NK-92 treated with Interleukin-12 subunit alpha and Interleukin-12 subunit beta, amount 100 ng/mL, for 24 hours (cell line): ENCODE results near the gene KCNH2.

Experiments
- DNase-seq: peaks from one replicate; lab custom pipeline; 2025; lab: John Stamatoyannopoulos, UW

Gene KCNH2

DNA sequence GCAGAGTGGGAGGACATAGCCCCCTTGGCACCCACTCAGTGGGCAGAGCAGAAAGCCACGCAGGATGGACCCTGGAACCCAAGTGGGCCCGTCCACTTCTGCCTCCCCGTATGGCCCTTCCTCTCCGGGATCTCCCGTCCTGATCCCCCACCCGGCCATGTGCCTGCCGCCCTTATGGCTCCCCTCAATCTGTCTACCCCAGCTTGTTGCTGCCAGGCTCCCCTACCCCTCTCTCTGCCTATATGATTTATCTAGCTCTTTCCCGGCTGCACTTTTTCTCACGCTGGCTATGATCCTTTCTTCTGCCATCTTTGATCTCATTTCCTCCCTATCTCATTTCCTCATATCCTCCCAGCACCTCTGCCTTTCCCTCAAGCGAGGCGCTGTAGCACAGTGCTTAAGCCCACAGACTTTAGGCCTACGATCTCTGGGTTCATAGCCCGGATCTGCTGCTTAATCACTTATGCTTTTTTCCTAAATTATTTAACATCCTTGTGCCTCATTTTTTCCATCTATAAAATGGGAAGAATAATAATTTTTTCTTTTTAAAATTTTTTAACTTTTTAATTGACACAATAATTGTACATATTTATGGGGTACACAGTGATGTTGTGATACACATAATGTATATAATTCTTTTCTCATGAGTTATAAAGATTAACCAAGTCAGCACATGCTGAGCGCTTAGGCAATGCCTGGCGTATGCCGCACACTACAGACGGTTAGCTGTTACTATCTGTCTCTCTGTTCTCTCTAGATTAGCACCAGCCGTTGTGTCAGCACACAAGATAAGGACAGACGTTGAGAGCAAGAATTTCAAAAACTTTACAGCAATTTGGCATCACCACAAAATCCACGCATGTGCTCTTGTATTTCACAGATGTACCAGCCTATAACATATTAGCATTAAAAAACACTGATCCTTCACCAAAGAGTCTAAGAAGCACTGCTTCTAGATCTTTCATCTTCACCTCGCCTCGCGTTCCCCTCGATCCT lies 18.1 kb downstream of the KCNH2 start:
- no peak for DNase-seq

DNA sequence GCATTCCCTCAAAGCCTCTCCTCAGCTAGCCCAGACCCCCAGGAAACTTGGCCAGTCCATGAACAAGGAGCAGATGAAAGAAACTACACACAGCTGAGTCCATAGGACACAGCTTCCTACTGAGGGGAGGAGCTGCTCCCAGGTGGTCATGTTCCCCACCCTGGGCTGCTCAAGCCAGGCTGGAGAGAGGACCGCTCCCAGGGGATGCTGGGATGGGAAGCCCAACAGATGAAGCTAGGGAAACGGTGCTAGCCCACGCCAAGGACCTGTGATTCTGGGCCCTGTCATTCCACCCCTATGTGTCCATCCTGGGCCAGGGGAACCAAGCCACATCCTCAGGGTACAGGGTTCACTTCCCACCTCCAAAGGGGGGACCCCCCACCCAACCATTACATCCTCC lies 19.0 kb downstream of the KCNH2 start:
- no peak for DNase-seq

DNA sequence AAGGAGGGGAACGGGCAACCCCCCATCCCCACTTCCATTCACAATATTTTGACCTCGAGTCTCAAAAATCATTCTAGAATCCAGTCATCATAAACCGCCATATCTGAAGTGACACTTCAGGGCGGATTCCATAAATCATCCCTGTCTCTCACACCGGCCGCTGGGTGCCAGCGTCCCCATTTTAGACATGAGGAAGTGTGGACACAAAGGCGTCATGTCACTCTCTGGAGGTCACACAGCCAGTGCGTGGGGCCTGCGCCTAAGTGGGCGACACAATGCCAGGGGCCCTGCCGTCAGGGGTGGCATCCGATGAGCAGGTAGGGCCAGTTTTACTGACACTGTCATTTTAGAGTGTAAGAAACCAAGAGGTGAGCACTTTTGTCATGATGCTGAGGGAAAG lies 19.5 kb downstream of the KCNH2 start:
- DNase-seq: no peak

DNA sequence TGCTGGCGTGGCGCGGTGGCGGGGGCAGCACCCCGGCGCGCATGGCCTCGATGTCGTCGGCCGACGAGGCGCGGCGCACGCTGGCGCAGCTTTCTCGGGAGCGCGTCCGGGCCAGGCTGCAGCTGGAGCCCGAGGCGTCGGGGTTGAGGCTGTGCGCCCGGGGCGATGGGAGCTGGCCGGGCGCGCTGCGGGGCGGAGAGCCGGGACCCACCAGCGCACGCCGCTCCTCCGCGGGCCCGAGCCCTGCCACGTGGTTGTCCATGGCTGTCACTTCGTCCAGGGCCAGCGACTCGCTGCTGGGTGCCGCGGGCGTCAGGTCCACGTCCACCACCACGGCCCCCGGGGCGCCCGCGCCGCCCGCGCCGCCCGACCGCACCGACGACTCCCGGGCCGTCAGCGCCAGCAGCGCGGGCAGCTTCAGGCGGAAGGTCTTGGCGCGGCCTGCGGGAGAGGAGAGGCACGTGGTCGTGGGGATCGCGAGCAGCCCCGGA lies 20.0 kb downstream of the KCNH2 start:
- DNase-seq: no peak

DNA sequence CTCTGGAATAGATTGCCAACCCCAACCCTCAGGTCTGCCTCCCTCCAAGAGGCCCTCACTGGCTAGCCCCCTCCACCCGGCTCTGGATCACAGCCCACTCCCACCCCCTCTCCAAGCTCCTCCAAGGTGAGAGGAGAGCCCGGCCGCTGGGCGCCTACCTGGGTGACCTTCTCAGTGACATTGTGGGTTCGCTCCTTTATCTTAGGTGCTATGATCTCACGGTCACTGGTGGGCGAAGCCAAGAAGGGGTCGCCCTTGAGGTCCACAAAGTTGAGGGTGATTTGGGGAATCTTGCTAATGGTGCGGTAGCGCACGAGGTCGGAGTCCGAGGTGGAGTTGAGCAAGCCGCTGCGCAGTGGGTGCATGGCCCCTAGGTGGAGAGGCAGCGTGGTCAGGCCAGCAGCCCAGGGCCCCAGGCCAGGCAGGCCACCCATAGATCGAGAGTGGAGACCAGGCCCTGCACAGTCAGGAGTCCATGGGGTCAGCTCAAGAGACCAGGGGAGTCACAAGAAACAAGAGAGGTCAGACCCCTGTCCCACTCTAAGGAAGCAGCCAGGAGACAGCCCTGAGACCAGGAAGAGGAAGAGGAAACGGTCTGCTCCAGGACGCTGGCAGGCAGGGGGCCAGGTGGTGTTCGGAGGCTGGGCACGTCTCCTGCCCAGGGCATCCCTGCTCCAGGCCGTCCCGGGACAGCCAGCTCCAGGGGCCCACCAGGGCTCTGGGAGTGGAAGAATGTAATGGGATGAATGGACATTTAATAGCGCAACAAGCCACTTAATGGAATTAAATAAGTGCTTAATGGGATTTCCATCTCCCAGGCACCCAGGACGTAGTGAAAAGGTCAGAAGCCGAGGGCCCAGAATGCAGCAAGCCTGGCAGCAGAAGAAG lies 20.7 kb downstream of the KCNH2 start:
- no peak for DNase-seq

DNA sequence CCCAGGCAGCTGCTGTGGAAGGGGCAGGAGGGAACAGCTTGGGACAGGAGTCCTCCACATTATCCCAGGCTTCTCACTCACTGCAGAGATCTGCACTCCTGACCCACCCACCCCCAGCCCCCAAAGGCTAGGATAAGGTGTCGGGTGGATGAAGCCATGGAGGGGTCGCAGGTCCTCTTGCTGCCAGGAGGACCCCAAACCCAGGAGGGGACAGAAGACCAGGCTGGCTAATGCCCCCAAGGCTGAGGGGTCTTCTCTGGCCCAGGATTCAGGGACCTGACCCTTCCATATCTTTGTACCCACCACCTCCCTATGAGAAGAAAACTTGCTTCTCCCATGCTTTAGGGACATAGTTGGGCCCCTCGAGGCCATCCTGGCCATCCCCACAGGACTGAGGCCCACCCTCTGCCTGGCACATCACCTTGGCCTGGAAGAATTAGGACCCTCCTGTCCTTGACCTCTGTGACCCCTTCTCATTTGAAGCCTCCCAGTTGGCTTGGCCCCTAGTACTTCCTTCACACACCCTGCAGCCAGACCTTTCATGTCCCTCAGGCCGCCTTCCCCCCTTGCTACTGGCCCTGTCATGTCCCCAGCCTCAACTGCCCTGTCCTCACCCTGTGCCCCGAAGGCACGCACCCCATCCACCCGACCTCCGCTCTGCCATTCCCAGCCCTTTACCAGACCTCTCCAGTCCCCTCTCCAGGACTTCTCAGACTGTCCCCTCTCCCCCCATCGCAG lies 21.6 kb downstream of the KCNH2 start:
- no peak for DNase-seq

DNA sequence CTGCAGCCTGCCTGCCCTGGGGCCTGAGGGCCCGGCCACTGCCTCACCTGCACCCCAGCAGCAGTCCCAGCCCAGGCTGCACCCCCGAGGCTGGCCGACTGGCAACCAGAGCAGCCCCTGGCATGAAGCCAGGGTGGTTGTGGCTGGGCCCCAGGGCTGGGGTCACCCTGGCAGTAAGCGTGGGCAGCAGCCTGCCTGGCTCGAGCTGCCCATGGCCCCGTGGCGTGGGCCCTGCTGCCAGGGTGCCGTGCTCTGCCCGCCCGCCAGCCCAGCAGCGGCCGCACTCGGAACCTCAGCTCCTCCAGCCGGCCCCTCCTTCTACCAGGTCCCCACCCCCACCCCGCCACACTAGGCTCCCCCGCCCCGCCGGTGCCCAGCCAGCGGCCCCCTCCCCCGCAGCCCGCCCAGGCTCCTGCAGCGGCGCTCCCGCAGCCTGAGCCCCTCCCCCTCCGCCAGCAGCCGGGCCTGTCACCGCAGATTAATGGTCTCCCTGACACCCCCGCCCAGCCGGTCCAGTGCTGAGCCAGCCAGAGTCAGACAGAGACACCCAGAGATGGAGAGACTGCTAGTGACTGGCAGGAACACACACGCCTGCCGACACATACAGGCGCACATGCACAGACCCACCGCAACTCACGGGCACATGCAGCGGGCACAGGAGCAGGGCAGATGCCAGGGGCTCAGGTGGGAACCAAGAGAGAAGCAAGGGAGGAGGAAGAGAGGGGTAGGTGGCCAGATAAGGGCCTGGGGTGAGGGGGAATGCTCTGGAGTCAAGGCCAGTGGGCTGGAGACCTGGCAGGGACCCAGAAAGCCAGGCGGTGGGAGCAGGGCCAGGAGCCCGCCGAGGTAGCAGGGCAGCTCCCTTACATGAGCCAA lies 22.4 kb downstream of the KCNH2 start:
- DNase-seq: no peak

DNA sequence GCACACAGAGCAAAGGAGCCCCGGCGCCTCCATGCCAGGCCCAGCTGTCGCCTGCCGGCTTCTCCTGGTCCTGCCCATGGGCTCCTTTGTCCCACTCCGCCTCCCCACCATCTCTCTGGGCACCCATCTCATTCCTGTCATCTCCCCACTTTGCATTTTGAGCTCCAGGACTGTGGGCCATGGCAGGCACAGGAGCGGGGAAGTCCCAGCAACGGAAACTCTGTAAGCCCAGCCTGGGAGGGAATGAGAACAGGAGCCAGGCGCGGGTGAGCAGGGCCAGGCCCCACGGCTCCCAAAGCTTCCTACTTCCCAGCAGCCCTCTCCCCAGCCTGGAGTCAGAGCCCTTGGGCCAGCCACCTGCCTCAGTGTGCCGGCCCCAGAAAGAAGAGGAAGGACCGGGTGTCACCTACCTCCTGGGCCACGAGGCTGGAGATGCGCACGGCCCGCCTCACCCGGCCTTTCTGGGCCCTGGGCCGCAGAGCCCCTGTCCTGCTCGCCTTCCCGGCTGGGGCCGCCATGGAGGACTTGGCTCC lies 23.1 kb downstream of the KCNH2 start:
- DNase-seq: no peak

DNA sequence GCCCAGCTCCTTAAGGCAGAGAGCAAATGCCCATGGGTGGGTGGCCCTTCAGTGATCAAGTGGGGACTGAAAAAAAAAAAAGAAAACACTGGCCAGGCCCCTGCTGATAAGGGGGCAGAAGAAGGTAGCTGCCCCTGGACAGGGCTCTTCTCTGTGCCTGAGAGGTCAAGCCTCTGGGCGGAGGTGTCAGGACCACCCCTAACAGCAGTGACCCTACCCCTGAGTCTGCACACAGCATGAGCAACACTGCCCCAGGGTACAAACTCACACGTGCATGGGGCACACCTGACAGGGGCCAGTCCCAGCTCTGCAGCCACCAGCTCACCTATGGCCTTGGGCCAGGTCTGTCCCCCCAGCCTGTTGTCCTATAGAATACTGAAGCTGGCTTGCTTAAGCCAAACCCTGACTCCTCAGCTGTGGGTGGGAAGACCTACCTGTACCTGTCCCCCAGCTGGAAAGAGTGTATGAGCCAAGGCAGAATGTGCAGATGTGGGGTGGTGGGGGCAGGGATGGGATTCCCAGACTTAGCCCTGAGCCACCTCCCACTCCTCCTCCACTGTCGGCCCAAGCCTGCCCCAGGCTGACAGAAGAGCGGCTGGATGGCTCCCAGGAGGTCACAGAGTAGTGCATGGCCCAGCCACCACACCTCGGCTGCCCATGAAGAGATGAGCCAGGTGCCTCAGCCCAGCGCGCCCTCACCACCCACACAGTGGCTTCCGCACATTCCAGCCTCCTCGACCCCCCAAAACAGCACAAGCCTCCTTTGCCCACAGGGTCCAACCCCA lies 23.7 kb downstream of the KCNH2 start:
- no peak for DNase-seq

DNA sequence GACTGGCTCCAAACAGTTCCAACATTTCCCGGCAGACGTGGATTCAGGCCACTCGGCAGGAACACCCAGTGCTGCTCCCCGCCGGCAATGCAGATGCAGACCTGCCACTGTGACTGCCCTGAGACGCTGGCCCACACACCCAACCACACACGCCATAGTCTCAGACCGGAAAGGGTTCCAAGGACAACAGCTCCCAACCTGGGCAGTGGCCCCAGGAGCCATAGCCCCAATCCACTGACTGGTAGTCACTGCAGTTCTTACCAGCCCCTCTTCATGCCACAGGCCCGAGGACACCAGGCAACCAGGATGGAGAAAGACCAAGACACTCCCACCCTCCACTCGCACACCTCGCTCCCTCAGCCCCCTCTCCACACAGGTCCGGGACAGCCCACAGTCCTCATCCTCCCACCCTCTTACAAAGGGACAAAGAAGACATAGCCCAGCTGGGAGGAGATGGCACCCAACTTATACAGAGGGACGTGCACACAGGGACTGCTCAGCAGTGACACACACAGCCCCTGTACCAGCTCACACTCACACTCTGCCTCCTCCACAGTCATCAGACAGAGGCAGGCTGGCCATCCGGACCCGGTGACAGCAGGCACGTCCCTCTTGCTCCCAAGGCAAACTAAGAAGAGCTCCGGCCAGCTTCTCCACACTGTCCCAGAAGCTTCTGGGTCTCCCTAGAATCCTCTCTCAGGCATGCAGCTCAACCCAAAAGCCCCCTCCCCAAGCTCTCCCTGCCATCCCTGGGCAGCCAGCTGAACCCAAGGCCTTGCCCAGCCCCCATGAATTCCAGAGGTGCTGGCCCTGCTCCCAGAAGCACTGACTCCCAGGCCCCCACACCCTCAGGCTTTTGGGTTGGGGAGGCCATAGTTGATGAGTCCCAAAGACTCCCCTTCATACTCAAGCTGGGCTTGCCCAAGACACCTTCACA lies 24.8 kb downstream of the KCNH2 start:
- no peak for DNase-seq

DNA sequence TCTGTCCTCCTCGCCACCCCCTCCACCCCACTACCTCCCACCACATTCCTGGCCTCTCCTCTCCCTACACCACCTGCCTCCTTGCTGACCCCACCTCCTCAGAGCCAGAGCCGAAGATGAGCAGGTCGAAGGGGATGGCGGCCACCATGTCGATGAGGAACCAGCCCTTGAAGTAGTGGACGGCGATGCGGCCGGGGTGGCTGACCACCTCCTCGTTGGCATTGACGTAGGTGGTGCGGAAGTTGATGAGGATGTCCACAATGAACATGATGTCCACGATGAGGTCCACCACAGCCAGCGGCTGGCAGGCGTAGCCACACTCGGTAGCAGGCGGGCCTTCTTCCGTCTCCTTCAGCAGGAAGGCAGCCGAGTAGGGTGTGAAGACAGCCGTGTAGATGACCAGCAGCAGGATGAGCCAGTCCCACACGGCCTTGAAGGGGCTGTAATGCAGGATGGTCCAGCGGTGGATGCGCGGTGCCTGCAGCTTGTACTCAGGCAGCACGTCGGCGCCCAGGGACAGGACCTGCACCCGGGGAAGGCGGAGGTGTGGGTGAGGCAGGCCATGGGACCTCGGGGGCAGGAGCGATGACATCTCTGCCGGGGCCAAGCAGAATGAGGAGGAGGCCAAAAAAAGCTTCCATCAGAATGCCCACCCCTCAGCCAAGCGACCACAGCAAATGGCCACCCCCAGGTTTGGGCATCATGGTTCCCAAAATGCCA lies 25.6 kb downstream of the KCNH2 start:
- no peak for DNase-seq

DNA sequence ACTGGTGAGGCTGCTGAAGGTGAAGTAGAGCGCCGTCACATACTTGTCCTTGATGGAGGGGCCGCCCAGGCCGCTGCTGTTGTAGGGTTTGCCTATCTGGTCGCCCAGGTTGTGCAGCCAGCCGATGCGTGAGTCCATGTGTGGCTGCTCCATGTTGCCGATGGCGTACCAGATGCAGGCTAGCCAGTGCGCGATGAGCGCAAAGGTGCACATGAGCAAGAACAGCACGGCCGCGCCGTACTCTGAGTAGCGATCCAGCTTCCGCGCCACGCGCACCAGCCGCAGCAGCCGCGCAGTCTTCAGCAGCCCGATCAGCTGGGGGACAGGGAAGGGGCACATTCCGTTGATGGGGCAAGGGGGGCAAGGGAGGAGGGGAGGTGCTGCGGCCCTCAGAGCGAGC lies 26.6 kb downstream of the KCNH2 start:
- DNase-seq: no peak

DNA sequence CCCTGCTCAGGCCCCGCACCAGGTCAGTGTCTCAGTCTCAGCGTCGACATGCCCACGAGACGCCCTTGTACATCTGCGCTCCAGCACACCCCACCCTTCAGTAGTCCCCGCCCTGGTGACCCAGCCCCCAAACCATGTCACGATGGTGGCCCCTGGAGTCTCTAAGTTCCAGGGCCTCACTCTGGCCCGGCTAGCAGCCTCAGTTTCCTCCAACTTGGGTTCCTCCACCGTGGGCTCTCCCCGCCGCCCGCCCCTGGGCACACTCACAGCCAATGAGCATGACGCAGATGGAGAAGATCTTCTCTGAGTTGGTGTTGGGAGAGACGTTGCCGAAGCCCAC lies 27.0 kb downstream of the KCNH2 start:
- DNase-seq: no peak

DNA sequence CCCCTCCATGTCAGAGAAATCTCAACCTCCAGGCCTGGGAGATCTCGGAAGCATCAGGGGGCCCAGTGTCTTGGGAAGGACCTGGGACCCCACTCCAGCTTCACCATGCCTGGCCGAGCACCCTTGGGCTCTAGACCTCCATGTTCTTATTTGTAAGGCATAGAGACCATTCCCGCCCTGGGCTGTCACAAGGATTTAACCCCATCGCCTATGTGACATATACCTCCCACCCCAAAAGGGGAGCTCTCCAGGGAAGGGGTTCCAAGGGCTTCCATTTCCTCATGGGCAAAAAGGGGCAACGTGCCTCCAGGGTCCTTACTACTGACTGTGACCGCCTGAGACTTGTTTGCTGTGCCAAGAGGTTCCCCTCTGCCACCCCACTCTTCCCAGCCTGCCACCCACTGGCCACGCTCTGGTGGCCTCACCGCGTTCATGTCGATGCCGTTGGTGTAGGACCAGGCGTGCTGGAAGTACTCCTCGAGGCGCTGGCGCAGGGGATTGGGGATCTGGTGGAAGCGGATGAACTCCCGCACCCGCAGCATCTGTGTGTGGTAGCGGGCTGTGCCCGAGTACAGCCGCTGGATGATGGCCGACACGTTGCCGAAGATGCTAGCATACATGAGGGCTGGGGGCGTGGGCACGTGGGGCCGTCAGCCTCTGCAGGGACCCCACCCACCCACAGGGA lies 27.5 kb downstream of the KCNH2 start:
- no peak for DNase-seq

DNA sequence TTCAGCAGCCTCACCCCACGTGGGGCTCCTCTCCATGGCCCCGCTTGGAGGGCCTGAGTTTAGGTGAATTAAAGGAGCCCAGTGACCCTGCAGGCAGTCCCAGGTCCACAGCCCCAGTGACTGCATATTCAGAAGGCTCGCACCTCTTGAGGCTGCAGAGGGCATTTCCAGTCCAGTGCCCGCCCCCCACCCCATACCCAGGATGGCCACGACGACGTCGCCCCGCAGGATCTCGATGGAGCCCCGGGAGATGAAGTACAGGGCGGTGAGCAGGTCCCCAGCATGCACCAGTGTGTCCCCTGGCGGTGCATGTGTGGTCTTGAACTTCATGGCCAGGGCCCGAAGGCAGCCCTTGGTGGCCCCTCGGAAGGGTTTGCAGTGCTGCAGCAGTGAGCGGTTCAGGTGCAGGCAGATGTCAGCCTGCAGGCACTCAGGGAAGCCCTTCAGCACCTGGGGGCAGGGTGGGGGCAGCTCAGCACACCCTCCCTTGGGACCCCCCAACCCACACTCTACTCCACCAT lies 28.1 kb downstream of the KCNH2 start:
- no peak for DNase-seq

DNA sequence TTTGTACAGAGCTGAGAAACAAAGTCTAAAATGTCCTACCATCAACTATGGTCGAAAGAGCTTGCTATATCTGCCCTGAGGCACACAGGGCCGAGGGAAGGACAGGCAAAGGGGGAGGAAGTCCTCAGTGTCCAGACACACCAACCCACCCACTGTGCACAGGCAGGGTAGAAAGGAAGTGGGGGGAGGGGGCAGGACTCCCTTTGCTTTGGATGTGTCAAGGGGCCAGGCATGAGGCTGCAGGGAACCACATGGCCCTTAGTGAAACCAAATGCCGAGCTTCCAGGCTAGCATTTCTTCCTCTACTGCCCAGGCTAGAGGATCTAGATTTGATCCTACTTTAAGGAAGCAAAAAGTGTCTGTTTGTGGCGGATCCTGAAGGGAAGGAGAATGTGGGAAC lies 28.6 kb downstream of the KCNH2 start:
- no peak for DNase-seq

DNA sequence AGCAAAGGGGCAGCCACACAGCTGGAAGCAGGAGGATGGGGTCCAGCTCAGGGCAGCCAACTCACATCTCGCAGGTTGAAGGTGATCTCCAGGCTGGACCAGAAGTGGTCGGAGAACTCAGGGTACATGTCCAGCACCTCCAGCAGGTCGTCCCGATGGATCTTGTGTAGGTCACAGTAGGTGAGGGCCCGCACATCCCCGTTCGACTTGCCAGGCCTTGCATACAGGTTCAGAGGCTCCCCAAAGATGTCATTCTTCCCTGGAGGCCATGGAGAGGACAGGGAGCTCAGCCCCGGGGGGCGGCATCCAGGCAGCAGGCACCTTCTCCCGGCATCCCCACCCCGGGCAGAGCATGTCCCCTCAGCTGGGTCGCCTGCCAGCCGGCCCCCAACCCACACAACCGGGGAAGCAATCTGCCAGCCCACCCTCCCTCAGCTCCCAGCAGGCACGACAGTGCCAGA lies 29.3 kb downstream of the KCNH2 start:
- no peak for DNase-seq
